Measurements from ENCODE around the gene CD9. TPM values are rescaled to one million over a fixed set of nuclear protein-coding genes. Genes with fewer than 3 reads are reported as not detected.

Gene CD9
- total and polyA plus RNA-seq, 7 experiments from 2014 or later: 3.8 to 19.3 (median 8.9) TPM

GRCh38 chr12:6192604-6193380 is 7.4 kb upstream of the CD9 start:
- Mint-ChIP-seq H3K4me1 (peaks cover 7 to 23% (median 15%) of the 10 kb centered on the region in 7 donors), H3K27ac (peak overlapping the region in 1 of 9 donors; percentile 23), H3K9me3 (no peaks in the 10 kb centered on the region), H3K4me3 (peak overlapping the region in 1 of 10 donors; percentile 27), H3K36me3 (no peaks in the 10 kb centered on the region), H3K27me3 (peaks cover 9 to 32% (median 14%) of the 10 kb centered on the region in 5 donors)
- intact Hi-C loops (cut with micrococcal nuclease): no loop called here
- Histone ChIP-seq H3K4me3 (ENCODE audit: low read length) (no peak overlapping the region), H3K36me3 (ENCODE audit: control insufficient read depth in 2 of 3, insufficient read depth in 3 of 3, low read length in 3 of 3) (no peaks in the 10 kb centered on the region), H3K27me3 (ENCODE audit: control insufficient read depth in 2 of 2, insufficient read depth in 2 of 2, low read length in 2 of 2) (no peaks in the 10 kb centered on the region), H3K4me1 (ENCODE audit: control insufficient read depth in 2 of 2, insufficient read depth in 2 of 2, low read length in 2 of 2) (no peaks in the 10 kb centered on the region), H3K9me3 (ENCODE audit: control insufficient read depth in 2 of 3, low read length in 3 of 3) (no peaks in the 10 kb centered on the region), H3K27ac (ENCODE audit: low read depth, low read length) (no peak overlapping the region)
- peak; percentile 65 for ATAC-seq
- ChIA-PET CTCF (interaction anchor here (0.5 to 1.4 kb wide), 3 partner anchors 37 to 92 kb away, joined by 3 to 6 read pairs (median 3); no protein-coding TSS in a partner anchor), POLR2A (interaction anchor here (0.6 kb wide), 1 partner anchor 113 kb away, joined by 3 read pairs; no protein-coding TSS in a partner anchor)
- no peak for DNase-seq

- POLR2A ChIA-PET: interaction anchor here (0.6 kb wide), 1 partner anchor 1779 kb away, joined by 5 read pairs; no protein-coding TSS in a partner anchor
- peaks cover 12 to 20% (median 16%) of the 10 kb centered on the region in 7 donors for H3K4me1 Mint-ChIP-seq
- CTCF ChIA-PET: interaction anchor here (0.7 to 1.7 kb wide), 6 partner anchors 18 to 114 kb away, joined by 3 to 15 read pairs (median 6); no protein-coding TSS in a partner anchor
- DNase-seq: no peak
- H3K36me3 Mint-ChIP-seq: no peaks in the 10 kb centered on the region
- H3K27ac Mint-ChIP-seq: peak overlapping the region in 1 of 9 donors; percentile 58
- Histone ChIP-seq H3K27me3 (ENCODE audit: control insufficient read depth in 2 of 2, insufficient read depth in 2 of 2, low read length in 2 of 2) (no peaks in the 10 kb centered on the region), H3K9me3 (ENCODE audit: control insufficient read depth in 2 of 3, low read length in 3 of 3) (no peaks in the 10 kb centered on the region), H3K4me3 (ENCODE audit: low read length) (no peak overlapping the region), H3K4me1 (ENCODE audit: control insufficient read depth in 2 of 2, insufficient read depth in 2 of 2, low read length in 2 of 2) (no peaks in the 10 kb centered on the region), H3K27ac (ENCODE audit: low read depth, low read length) (no peak overlapping the region), H3K36me3 (ENCODE audit: control insufficient read depth in 2 of 3, insufficient read depth in 3 of 3, low read length in 3 of 3) (no peaks in the 10 kb centered on the region)
- H3K27me3 Mint-ChIP-seq: peaks cover 5 to 39% (median 9%) of the 10 kb centered on the region in 5 donors
- peak; percentile 46 for ATAC-seq
- H3K4me3 Mint-ChIP-seq: no peak overlapping the region
- no peaks in the 10 kb centered on the region for H3K9me3 Mint-ChIP-seq
- intact Hi-C loops (cut with micrococcal nuclease): loop anchor here in 1 of 2 donors (2.0 kb wide), 2 partner anchors 25 to 53 kb away; no protein-coding TSS in a partner anchor
Observed at GRCh38 chr12:6193853-6194815, 6.1 kb upstream of the CD9 start.

GRCh38 chr12:6195665-6196535 is 4.3 kb upstream of the CD9 start:
- Histone ChIP-seq H3K9me3 (ENCODE audit: control insufficient read depth in 2 of 3, low read length in 3 of 3) (no peaks in the 10 kb centered on the region), H3K4me3 (ENCODE audit: low read length) (no peak overlapping the region), H3K4me1 (ENCODE audit: control insufficient read depth in 2 of 2, insufficient read depth in 2 of 2, low read length in 2 of 2) (no peaks in the 10 kb centered on the region), H3K36me3 (ENCODE audit: control insufficient read depth in 2 of 3, insufficient read depth in 3 of 3, low read length in 3 of 3) (no peaks in the 10 kb centered on the region), H3K27ac (ENCODE audit: low read depth, low read length) (no peak overlapping the region), H3K27me3 (ENCODE audit: control insufficient read depth in 2 of 2, insufficient read depth in 2 of 2, low read length in 2 of 2) (peaks cover 0 to 3% of the 10 kb centered on the region in 2 donors)
- peaks cover 0 to 37% (median under 1%) of the 10 kb centered on the region in 5 donors for H3K27me3 Mint-ChIP-seq
- H3K9me3 Mint-ChIP-seq: no peaks in the 10 kb centered on the region
- ChIA-PET CTCF (interaction anchor here (0.6 to 1.7 kb wide), 24 partner anchors 8 to 447 kb away, joined by 3 to 15 read pairs (median 4); no protein-coding TSS in a partner anchor), POLR2A (no interaction called here)
- H3K36me3 Mint-ChIP-seq: no peaks in the 10 kb centered on the region
- DNase-seq (peak; percentile 42 to 80 (median 64)), ATAC-seq (peak; percentile 75)
- peaks cover 5 to 21% (median 9%) of the 10 kb centered on the region in 7 donors for H3K4me1 Mint-ChIP-seq
- peak overlapping the region in 3 of 9 donors; percentile 16 to 50 (median 19) for H3K27ac Mint-ChIP-seq
- no peak overlapping the region for H3K4me3 Mint-ChIP-seq
- intact Hi-C loops (cut with micrococcal nuclease): loop anchor here (1.0 to 5.0 kb wide), 8 partner anchors 27 to 134 kb away; no protein-coding TSS in a partner anchor

- ChIA-PET POLR2A (no interaction called here), CTCF (interaction anchor here (0.6 to 1.5 kb wide), 3 partner anchors 79 to 123 kb away, joined by 3 read pairs; no protein-coding TSS in a partner anchor)
- Histone ChIP-seq H3K27me3 (ENCODE audit: control insufficient read depth in 2 of 2, insufficient read depth in 2 of 2, low read length in 2 of 2) (peaks cover 0 to 3% of the 10 kb centered on the region in 2 donors), H3K9me3 (ENCODE audit: control insufficient read depth in 2 of 3, low read length in 3 of 3) (no peaks in the 10 kb centered on the region), H3K36me3 (ENCODE audit: control insufficient read depth in 2 of 3, insufficient read depth in 3 of 3, low read length in 3 of 3) (no peaks in the 10 kb centered on the region), H3K4me3 (ENCODE audit: low read length) (no peak overlapping the region), H3K4me1 (ENCODE audit: control insufficient read depth in 2 of 2, insufficient read depth in 2 of 2, low read length in 2 of 2) (peaks cover 0 to 9% of the 10 kb centered on the region in 2 donors), H3K27ac (ENCODE audit: low read depth, low read length) (no peak overlapping the region)
- H3K27me3 Mint-ChIP-seq: peaks cover 9 to 53% (median 19%) of the 10 kb centered on the region in 5 donors
- peak overlapping the region in 1 of 10 donors; percentile 33 for H3K4me3 Mint-ChIP-seq
- ATAC-seq (no peak), DNase-seq (no peak)
- H3K4me1 Mint-ChIP-seq: peaks cover 8 to 29% (median 21%) of the 10 kb centered on the region in 7 donors
- peaks cover 0 to 2% (median 0%) of the 10 kb centered on the region in 5 donors for H3K36me3 Mint-ChIP-seq
- peak overlapping the region in 1 of 9 donors; percentile 17 for H3K27ac Mint-ChIP-seq
- intact Hi-C loops (cut with micrococcal nuclease): loop anchor here in 1 of 2 donors (5.0 kb wide), 2 partner anchors 34 to 136 kb away; no protein-coding TSS in a partner anchor
- H3K9me3 Mint-ChIP-seq: no peaks in the 10 kb centered on the region
Observed at GRCh38 chr12:6198051-6198450, 2.1 kb upstream of the CD9 start.

GRCh38 chr12:6198556-6198955 is 1.6 kb upstream of the CD9 start:
- Mint-ChIP-seq H3K27ac (peak overlapping the region in 3 of 9 donors; percentile 12 to 55 (median 17)), H3K36me3 (peaks cover 0 to 2% (median 0%) of the 10 kb centered on the region in 5 donors), H3K9me3 (no peaks in the 10 kb centered on the region), H3K4me1 (peaks cover 7 to 29% (median 21%) of the 10 kb centered on the region in 7 donors), H3K27me3 (peaks cover 13 to 48% (median 21%) of the 10 kb centered on the region in 5 donors), H3K4me3 (peak overlapping the region in 2 of 10 donors; percentile 33 to 77)
- no peaks in the 10 kb centered on the region for H3K36me3 ChIP-seq (ENCODE audit: control insufficient read depth in 2 of 3, insufficient read depth in 3 of 3, low read length in 3 of 3)
- no peak overlapping the region for H3K27ac ChIP-seq (ENCODE audit: low read depth, low read length)
- CTCF ChIA-PET: interaction anchor here (0.6 to 1.0 kb wide), 3 partner anchors 78 to 135 kb away, joined by 3 to 4 read pairs (median 3); no protein-coding TSS in a partner anchor
- peaks cover 0 to 3% of the 10 kb centered on the region in 2 donors for H3K27me3 ChIP-seq (ENCODE audit: control insufficient read depth in 2 of 2, insufficient read depth in 2 of 2, low read length in 2 of 2)
- H3K9me3 ChIP-seq (ENCODE audit: control insufficient read depth in 2 of 3, low read length in 3 of 3): no peaks in the 10 kb centered on the region
- H3K4me3 ChIP-seq (ENCODE audit: low read length): no peak overlapping the region
- H3K4me1 ChIP-seq (ENCODE audit: control insufficient read depth in 2 of 2, insufficient read depth in 2 of 2, low read length in 2 of 2): peaks cover 0 to 9% of the 10 kb centered on the region in 2 donors
- intact Hi-C loops (cut with micrococcal nuclease): loop anchor here in 1 of 2 donors (5.0 kb wide), 2 partner anchors 34 to 136 kb away; no protein-coding TSS in a partner anchor
- POLR2A ChIA-PET: no interaction called here
- no peak for ATAC-seq
- DNase-seq: no peak

All from naive thymus-derived CD4-positive, alpha-beta T cell (primary cell).